Hepatocyte (in vitro differentiated cells): ENCODE measurements around the gene FGF7.

Experiments
- EZH2 ChIP-seq: fragments of 200-600 bp; sonication (generic); IDR thresholded peaks from 2 replicates; pipeline ENCODE4 v1.6.1; 2016; ENCODE audit warnings: antibody characterized with exemption, mild to moderate bottlenecking, borderline replicate concordance
- EZH2phosphoT487 ChIP-seq: fragments of 200-600 bp; sonication (generic); IDR thresholded peaks from one replicate; pipeline ENCODE4 v1.6.1; 2018; ENCODE audit warnings: antibody characterized with exemption, mild to moderate bottlenecking, low read depth, moderate library complexity; ENCODE audit not compliant: unreplicated experiment, severe bottlenecking
- TF ChIP-seq, protein P1 (sequence below): fragments of 200-600 bp; sonication (generic); IDR thresholded peaks from 2 replicates; pipeline ENCODE4 v1.5.1; 2016; ENCODE audit warnings: antibody characterized with exemption, mild to moderate bottlenecking; ENCODE audit not compliant: poor library complexity

DNA sequence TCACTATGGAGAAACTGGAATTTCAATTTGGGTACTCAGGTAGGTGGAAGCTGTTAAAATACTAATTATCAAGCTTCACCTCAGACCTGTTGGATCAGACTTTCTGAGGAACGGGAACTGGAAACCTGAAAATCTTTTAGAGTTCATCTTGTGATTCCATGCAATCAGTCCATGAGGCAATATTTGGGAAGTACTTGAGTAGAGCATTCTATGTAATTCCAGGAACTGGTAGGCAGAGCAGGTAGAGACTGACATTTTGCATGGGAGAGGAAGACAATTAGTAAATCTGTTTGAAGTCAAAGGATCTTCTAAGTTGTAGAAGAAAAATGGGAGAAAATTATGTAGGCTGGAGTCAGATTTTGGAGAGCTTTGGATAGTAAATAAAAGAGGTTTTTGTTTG, 43.1 kb downstream of the FGF7 start:
- TF ChIP-seq, protein P1, sequence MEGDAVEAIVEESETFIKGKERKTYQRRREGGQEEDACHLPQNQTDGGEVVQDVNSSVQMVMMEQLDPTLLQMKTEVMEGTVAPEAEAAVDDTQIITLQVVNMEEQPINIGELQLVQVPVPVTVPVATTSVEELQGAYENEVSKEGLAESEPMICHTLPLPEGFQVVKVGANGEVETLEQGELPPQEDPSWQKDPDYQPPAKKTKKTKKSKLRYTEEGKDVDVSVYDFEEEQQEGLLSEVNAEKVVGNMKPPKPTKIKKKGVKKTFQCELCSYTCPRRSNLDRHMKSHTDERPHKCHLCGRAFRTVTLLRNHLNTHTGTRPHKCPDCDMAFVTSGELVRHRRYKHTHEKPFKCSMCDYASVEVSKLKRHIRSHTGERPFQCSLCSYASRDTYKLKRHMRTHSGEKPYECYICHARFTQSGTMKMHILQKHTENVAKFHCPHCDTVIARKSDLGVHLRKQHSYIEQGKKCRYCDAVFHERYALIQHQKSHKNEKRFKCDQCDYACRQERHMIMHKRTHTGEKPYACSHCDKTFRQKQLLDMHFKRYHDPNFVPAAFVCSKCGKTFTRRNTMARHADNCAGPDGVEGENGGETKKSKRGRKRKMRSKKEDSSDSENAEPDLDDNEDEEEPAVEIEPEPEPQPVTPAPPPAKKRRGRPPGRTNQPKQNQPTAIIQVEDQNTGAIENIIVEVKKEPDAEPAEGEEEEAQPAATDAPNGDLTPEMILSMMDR: no peak
- TF ChIP-seq EZH2phosphoT487 (no peak), EZH2 (no peak)
